Activated B cell treated with CpG ODN at 0.5 μM for 24 hours (primary cell): ENCODE measurements around the gene KCNQ1OT1. TPM values are rescaled to one million over a fixed set of nuclear protein-coding genes. Genes with fewer than 3 reads are reported as not detected.

Experiments used
- ATAC-seq: fragments of 200-7000 bp; cut with Tn5 transposase; one replicate; pipeline ENCODE4 v1.10.0; 2021; ENCODE audit warnings: low read depth, mild to moderate bottlenecking, moderate library complexity
- CTCF ChIA-PET: fragments of 350-600 bp; sonication (Branson Sonifier 250); formaldehyde crosslinking; loops from one replicate; lab custom pipeline; 2021; ENCODE audit warnings: antibody characterized with exemption; lab: Charles Lee
- POLR2A ChIA-PET: fragments of 350-600 bp; sonication (Branson Sonifier 250); formaldehyde crosslinking; loops from one replicate; lab custom pipeline; 2021; ENCODE audit warnings: antibody characterized with exemption; lab: Charles Lee
- DNase-seq: peaks from one replicate; pipeline ENCODE4 v3.0.0; 2022
- H3K27ac Mint-ChIP-seq: one replicate; pipeline ENCODE4 v1.8.0; 2020; ENCODE audit warnings: mixed read lengths
- H3K27me3 Mint-ChIP-seq: one replicate; pipeline ENCODE4 v1.8.0; 2021; ENCODE audit warnings: mixed read lengths
- H3K36me3 Mint-ChIP-seq: one replicate; pipeline ENCODE4 v1.8.0; 2021; ENCODE audit warnings: low read depth, mixed read lengths
- H3K4me1 Mint-ChIP-seq: one replicate; pipeline ENCODE4 v1.8.0; 2021; ENCODE audit warnings: mixed read lengths
- H3K4me3 Mint-ChIP-seq: one replicate; pipeline ENCODE4 v1.8.0; 2020; ENCODE audit warnings: mild to moderate bottlenecking, mixed read lengths
- H3K9me3 Mint-ChIP-seq: one replicate; pipeline ENCODE4 v1.8.0; 2020; ENCODE audit warnings: mixed read lengths
- intact Hi-C: fragments of 100-400 bp; cut with micrococcal nuclease; formaldehyde crosslinking; loops from one replicate; pipeline ENCODE4 v1.15.1; 2024
- total RNA-seq: library from RNA; stranded (reverse); gene quantifications from 2 replicates; pipeline ENCODE4 v1.2.3, GENCODE V29; 2022
- TF ChIP-seq, protein P1 (sequence below): fragments of 200-600 bp; IDR thresholded peaks from one replicate; pipeline ENCODE4 v1.8.0; 2022; ENCODE audit warnings: antibody characterized with exemption, mild to moderate bottlenecking

Gene KCNQ1OT1
- total RNA-seq, 1 donor from 2014 or later = 1.2 TPM

DNA sequence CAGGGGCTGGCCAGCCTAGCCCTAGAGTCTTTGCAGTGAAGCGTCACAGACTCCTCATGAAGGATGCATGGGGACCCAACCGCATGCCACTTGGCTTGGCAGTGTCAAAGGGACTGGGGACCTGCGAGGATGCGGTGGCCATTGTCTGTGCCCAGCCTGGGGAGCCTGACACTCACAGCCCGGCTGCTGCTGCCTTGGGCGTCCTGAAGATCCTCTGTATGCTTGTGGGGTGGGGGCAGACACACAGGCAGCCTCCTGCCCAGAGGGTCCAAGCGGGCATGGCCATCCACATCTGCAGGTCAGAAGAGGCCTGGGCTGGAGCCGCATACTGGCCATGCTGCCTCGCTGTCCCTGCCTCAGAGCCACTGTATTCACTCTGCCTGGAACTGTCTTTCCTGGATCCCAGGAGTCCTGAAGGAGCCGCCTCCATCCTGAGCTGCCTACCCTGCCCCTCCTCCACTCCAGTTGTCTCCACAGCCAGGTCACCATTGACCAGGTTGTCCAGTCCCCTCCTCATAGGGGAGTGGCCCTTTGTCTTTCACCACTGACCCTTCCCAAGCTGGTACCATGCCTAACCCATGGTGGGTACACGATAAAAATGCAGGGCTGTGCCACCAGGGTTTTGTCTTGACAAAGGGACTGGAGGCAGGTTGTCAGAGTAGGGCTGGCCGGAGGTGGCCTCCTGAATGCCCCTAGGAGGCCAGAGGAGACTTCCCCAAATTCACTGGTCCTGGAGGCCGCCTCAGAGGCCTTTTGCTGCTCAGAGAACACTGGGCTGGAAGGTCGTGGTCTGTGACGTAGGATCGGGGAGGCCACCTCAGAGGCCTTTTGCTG is 107.0 kb downstream of the KCNQ1OT1 start:
- no peak for DNase-seq
- Mint-ChIP-seq H3K27me3 (no peaks in the 10 kb centered on the region), H3K27ac (no peak overlapping the region), H3K4me1 (no peaks in the 10 kb centered on the region), H3K4me3 (no peak overlapping the region), H3K36me3 (peaks cover 51% of the 10 kb centered on the region), H3K9me3 (peaks cover 2% of the 10 kb centered on the region)
- intact Hi-C loops = no loop called here
- POLR2A ChIA-PET = no interaction called here
- TF ChIP-seq, protein P1, sequence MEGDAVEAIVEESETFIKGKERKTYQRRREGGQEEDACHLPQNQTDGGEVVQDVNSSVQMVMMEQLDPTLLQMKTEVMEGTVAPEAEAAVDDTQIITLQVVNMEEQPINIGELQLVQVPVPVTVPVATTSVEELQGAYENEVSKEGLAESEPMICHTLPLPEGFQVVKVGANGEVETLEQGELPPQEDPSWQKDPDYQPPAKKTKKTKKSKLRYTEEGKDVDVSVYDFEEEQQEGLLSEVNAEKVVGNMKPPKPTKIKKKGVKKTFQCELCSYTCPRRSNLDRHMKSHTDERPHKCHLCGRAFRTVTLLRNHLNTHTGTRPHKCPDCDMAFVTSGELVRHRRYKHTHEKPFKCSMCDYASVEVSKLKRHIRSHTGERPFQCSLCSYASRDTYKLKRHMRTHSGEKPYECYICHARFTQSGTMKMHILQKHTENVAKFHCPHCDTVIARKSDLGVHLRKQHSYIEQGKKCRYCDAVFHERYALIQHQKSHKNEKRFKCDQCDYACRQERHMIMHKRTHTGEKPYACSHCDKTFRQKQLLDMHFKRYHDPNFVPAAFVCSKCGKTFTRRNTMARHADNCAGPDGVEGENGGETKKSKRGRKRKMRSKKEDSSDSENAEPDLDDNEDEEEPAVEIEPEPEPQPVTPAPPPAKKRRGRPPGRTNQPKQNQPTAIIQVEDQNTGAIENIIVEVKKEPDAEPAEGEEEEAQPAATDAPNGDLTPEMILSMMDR = no peak
- CTCF ChIA-PET = no interaction called here
- ATAC-seq = no peak

DNA sequence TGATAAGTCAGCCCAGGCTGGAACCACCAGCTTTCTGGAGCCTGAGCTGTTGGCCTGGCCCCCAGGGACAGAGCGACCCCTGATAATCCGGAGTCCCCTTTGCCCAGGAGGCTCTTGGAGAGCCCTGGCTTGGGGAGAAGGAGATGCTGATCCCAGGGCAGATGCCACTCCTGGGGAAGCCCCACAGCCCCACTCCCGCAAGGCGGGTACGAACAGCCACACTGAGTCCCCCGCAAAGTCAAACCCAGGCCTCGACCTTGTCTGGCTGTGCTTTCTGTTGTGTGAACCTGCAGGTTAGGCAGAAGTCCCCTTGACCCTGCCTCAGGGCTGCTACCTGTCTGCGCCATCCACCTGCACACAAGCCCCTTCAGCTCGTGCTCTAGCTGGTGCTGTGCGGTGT is 108.0 kb downstream of the KCNQ1OT1 start:
- peaks cover 51% of the 10 kb centered on the region for H3K36me3 Mint-ChIP-seq
- TF ChIP-seq, protein P1 = no peak
- peak; percentile 9 for DNase-seq
- peaks cover 2% of the 10 kb centered on the region for H3K9me3 Mint-ChIP-seq
- H3K27ac Mint-ChIP-seq = no peak overlapping the region
- CTCF ChIA-PET = no interaction called here
- POLR2A ChIA-PET = no interaction called here
- no peaks in the 10 kb centered on the region for H3K4me1 Mint-ChIP-seq
- H3K27me3 Mint-ChIP-seq = no peaks in the 10 kb centered on the region
- ATAC-seq = no peak
- intact Hi-C loops = no loop called here
- H3K4me3 Mint-ChIP-seq = no peak overlapping the region

DNA sequence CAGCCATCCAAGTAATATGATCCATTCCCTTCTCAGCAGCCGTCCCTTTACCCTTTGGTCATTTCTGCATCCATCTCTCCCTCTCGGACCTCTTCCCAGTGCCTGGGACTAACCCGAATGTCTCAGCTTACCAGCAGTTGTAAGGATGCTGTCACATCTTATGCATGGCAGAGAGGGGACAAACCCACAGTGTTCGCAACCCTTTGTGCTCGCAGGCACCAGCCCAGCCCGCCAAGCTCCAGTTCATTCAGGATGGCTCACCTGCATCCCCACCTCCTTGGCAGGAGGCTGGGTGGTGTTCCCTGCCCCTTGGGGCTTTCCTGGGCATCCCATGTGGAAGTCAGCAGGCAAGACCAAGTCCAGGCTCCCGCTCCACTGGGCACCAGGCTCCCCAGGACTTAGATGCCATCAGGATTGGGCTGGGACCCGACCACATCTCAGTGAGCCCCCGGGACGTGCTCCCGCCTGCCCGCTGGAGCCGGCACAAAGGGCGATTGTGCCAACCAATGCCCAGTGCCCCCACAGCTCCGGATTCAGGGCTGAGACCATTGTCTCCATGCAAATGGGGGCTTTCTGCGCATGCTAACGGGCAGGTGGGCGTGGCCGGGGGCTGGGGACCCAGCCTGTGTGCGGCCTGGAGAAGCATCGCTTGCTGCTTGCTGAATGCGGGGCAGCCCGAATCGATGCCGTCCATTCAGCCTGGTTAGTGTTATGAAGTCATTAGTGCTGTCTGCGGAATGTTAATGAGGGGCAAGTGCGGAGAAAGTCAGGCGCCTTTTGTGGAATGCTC is 108.6 kb downstream of the KCNQ1OT1 start:
- ChIA-PET CTCF (no interaction called here), POLR2A (no interaction called here)
- no peaks in the 10 kb centered on the region for H3K27me3 Mint-ChIP-seq
- no peaks in the 10 kb centered on the region for H3K4me1 Mint-ChIP-seq
- no peak overlapping the region for H3K4me3 Mint-ChIP-seq
- H3K9me3 Mint-ChIP-seq = no peaks in the 10 kb centered on the region
- intact Hi-C loops = no loop called here
- H3K36me3 Mint-ChIP-seq = peaks cover 46% of the 10 kb centered on the region
- peak; percentile 12 for DNase-seq
- TF ChIP-seq, protein P1 = no peak
- no peak overlapping the region for H3K27ac Mint-ChIP-seq
- no peak for ATAC-seq

DNA sequence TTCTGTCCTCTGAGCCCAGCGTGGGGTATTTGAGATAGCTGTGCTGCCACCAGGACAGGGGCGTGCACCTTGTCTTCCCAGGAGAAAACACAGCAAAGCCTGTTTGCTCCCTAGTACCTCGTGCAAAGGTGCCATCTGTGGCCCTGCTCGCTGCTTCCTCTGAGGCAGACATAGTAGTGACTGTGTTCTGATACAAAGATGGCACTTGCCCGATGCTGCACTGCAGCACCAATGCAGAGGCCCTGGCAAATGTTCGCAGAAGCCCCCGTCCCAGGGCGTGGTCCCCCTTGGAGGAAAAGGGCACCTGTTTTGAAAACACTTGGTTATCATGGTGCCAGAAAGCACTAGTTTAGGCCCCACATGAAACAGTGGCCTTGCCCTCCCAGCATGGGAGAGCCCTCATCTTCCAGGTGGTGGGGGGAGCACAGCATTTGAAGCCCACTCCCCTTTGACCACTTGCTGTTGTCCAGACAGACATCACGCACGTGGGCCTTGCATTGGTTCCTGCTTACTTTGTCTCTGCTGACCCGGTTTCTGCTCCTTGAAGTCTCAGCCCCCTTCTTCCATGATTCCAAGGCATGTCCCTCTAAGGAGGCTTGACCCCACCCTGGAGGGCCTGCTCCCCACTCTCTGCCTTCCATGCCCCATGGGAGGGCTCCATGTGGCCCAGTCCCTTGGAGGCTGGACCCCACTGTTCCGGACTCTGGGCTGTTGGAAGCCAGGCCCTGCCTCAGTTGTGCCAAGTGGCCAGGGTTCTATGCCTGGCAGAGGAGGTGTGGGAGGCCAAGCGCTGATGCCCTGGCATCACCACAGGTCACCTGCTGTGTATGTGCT is 109.4 kb downstream of the KCNQ1OT1 start:
- Mint-ChIP-seq H3K27me3 (no peaks in the 10 kb centered on the region), H3K9me3 (no peaks in the 10 kb centered on the region), H3K27ac (no peak overlapping the region), H3K4me3 (no peak overlapping the region), H3K4me1 (no peaks in the 10 kb centered on the region), H3K36me3 (peaks cover 40% of the 10 kb centered on the region)
- TF ChIP-seq, protein P1 = no peak
- DNase-seq (no peak), ATAC-seq (no peak)
- intact Hi-C loops = no loop called here
- POLR2A ChIA-PET = no interaction called here
- CTCF ChIA-PET = no interaction called here
